ENCODE results near the gene FBXL7.

FBXL7 gene

GRCh38 chr5:15901151-15901550, 401.2 kb downstream of the FBXL7 start:
- TF ChIP-seq EZH2 (IDR thresholded peaks at IDR 0.05; ENCODE audit: borderline replicate concordance, low read length): no peak
- TF ChIP-seq, protein P1, sequence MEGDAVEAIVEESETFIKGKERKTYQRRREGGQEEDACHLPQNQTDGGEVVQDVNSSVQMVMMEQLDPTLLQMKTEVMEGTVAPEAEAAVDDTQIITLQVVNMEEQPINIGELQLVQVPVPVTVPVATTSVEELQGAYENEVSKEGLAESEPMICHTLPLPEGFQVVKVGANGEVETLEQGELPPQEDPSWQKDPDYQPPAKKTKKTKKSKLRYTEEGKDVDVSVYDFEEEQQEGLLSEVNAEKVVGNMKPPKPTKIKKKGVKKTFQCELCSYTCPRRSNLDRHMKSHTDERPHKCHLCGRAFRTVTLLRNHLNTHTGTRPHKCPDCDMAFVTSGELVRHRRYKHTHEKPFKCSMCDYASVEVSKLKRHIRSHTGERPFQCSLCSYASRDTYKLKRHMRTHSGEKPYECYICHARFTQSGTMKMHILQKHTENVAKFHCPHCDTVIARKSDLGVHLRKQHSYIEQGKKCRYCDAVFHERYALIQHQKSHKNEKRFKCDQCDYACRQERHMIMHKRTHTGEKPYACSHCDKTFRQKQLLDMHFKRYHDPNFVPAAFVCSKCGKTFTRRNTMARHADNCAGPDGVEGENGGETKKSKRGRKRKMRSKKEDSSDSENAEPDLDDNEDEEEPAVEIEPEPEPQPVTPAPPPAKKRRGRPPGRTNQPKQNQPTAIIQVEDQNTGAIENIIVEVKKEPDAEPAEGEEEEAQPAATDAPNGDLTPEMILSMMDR (IDR thresholded peaks at IDR 0.05; ENCODE audit: low read length): no peak
- Histone ChIP-seq H3K79me2 (ENCODE audit: insufficient read depth, low read length) (no peaks in the 10 kb centered on the region), H3K4me2 (ENCODE audit: low read length) (no peak overlapping the region), H3F3A (ENCODE audit: insufficient read depth, low read length) (no peaks in the 10 kb centered on the region), H4K20me1 (ENCODE audit: insufficient read depth, low read length) (no peaks in the 10 kb centered on the region), H3K27me3 (ENCODE audit: insufficient read depth, low read length) (no peaks in the 10 kb centered on the region), H3K9ac (ENCODE audit: low read length) (no peak overlapping the region), H3K4me1 (ENCODE audit: insufficient read depth, low read length, severe bottlenecking) (no peaks in the 10 kb centered on the region), H3K9me2 (ENCODE audit: low read depth, low read length) (no peaks in the 10 kb centered on the region), H3K27ac (ENCODE audit: low read depth, low read length, poor library complexity, severe bottlenecking) (no peak overlapping the region), H3K4me3 (ENCODE audit: low read depth, low read length, poor library complexity, severe bottlenecking) (no peak overlapping the region), H2AFZ (ENCODE audit: low read length) (no peak overlapping the region), H3K36me3 (ENCODE audit: insufficient read depth, low read length) (no peaks in the 10 kb centered on the region), H3K9me3 (ENCODE audit: low read length) (no peaks in the 10 kb centered on the region)

GRCh38 chr5:15902066-15902465, 402.1 kb downstream of the FBXL7 start:
- Histone ChIP-seq H3K9me3 (ENCODE audit: low read length) (no peaks in the 10 kb centered on the region), H3K27me3 (ENCODE audit: insufficient read depth, low read length) (no peaks in the 10 kb centered on the region), H2AFZ (ENCODE audit: low read length) (no peak overlapping the region), H3K4me3 (ENCODE audit: low read depth, low read length, poor library complexity, severe bottlenecking) (no peak overlapping the region), H3K36me3 (ENCODE audit: insufficient read depth, low read length) (no peaks in the 10 kb centered on the region), H3K9me2 (ENCODE audit: low read depth, low read length) (no peaks in the 10 kb centered on the region), H3K4me2 (ENCODE audit: low read length) (no peak overlapping the region), H3K79me2 (ENCODE audit: insufficient read depth, low read length) (no peaks in the 10 kb centered on the region), H3K4me1 (ENCODE audit: insufficient read depth, low read length, severe bottlenecking) (no peaks in the 10 kb centered on the region), H3K27ac (ENCODE audit: low read depth, low read length, poor library complexity, severe bottlenecking) (no peak overlapping the region), H3K9ac (ENCODE audit: low read length) (no peak overlapping the region), H4K20me1 (ENCODE audit: insufficient read depth, low read length) (no peaks in the 10 kb centered on the region), H3F3A (ENCODE audit: insufficient read depth, low read length) (no peaks in the 10 kb centered on the region)
- TF ChIP-seq, protein P1 (IDR thresholded peaks at IDR 0.05; ENCODE audit: low read length): no peak
- TF ChIP-seq EZH2 (IDR thresholded peaks at IDR 0.05; ENCODE audit: borderline replicate concordance, low read length): no peak

DNA sequence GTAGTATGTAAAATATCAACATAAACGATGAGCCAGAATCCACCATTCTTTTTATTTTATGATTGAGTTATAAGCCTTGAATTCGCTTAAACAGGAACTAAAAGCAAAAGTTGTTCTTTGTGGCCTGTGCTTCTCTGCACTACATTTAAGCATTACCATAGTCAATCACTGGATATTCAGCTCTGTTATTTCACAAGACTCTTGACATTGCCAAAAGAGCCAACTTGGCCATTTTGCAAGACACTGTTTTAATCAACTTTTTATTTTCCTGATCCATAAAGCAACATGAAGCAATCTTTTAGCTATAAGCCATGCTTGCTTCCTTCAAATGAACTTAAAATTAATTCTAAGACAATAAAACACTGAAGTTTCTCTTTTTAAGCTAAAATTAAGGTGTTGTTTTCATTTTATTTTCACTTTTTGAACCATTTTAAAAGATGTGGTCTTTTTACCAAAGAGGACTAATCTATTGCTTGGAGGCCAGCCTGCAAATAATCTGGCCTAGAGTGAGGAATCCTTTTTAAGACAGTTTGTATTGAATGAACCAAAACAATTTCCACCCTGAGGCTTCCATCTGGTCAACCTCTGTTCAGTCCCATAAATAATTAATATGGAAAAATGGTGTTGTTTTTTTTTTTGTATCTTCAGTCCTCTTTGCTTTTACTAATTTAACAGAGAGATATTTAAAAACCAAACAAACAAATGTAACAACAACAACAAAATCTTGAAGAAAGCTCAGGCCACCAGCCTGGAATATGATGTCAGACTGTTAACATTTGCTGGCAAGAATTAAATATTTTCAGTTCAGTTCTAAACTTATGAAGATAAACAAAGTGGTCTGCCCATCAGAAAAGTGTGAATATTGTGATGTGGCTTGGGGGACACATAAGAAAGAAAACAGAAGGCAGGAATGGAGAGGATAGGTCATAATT, 405.2 kb downstream of the FBXL7 start:
- no peak overlapping the region for H3K4me3 ChIP-seq (ENCODE audit: low read depth, low read length, poor library complexity, severe bottlenecking)
- no peak overlapping the region for H3K9ac ChIP-seq (ENCODE audit: low read length)
- TF ChIP-seq, protein P1 (IDR thresholded peaks at IDR 0.05; ENCODE audit: low read length): no peak
- TF ChIP-seq EZH2 (IDR thresholded peaks at IDR 0.05; ENCODE audit: borderline replicate concordance, low read length): no peak
- no peaks in the 10 kb centered on the region for H4K20me1 ChIP-seq (ENCODE audit: insufficient read depth, low read length)
- no peak overlapping the region for H3K27ac ChIP-seq (ENCODE audit: low read depth, low read length, poor library complexity, severe bottlenecking)
- no peaks in the 10 kb centered on the region for H3F3A ChIP-seq (ENCODE audit: insufficient read depth, low read length)
- H3K9me3 ChIP-seq (ENCODE audit: low read length): no peaks in the 10 kb centered on the region
- H3K27me3 ChIP-seq (ENCODE audit: insufficient read depth, low read length): no peaks in the 10 kb centered on the region
- H3K4me2 ChIP-seq (ENCODE audit: low read length): no peak overlapping the region
- H3K36me3 ChIP-seq (ENCODE audit: insufficient read depth, low read length): no peaks in the 10 kb centered on the region
- H2AFZ ChIP-seq (ENCODE audit: low read length): no peak overlapping the region
- H3K4me1 ChIP-seq (ENCODE audit: insufficient read depth, low read length, severe bottlenecking): no peaks in the 10 kb centered on the region
- no peaks in the 10 kb centered on the region for H3K79me2 ChIP-seq (ENCODE audit: insufficient read depth, low read length)
- H3K9me2 ChIP-seq (ENCODE audit: low read depth, low read length): no peaks in the 10 kb centered on the region
